Activated CD8-positive, alpha-beta memory T cell treated with anti-CD3 and anti-CD28 coated beads for 36 hours (primary cell): ENCODE results near the gene PABPC5. TPM values are rescaled to one million over a fixed set of nuclear protein-coding genes. Genes with fewer than 3 reads are reported as not detected.

Experiments used
- CTCF ChIA-PET: fragments of 350-600 bp; sonication (Branson Sonifier 250); formaldehyde crosslinking; loops from one replicate; lab custom pipeline; 2021; ENCODE audit warnings: antibody characterized with exemption; lab: Charles Lee
- POLR2A ChIA-PET: fragments of 350-600 bp; sonication (Branson Sonifier 250); formaldehyde crosslinking; loops from one replicate; lab custom pipeline; 2021; ENCODE audit warnings: antibody characterized with exemption; lab: Charles Lee
- total RNA-seq, 2 experiments: library from RNA; stranded (reverse); gene quantifications; one replicate each; pipeline ENCODE4 v1.2.3, GENCODE V29; 2021

Gene PABPC5
- not detected for total RNA-seq

- ChIA-PET POLR2A (no interaction called here), CTCF (no interaction called here)
Observed at GRCh38 chrX:91434351-91435168, at the start of gene PABPC5. Gene PABPC5 (plus strand): TSS chrX:91434839. CDS start chrX:91435578, 739 bp downstream.

DNA sequence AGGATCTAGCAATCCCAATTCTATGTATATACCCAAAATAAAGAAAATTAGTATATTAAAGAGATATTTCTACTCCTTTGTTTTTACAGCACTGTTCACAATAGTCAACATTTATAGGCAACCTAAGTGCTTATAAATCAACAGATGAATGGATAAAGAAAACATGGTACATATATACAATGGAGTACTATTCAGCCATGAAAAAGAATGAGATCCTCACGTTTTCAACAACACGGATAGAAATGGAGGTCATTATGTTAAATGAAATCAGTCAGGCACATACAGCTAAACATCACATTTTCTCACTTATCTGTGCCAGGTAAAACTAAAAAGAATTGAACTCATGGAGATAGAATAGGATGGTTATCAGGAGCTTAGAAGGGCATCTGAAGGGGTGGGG is 45.6 kb upstream of the PABPC5 start:
- CTCF ChIA-PET: no interaction called here

GRCh38 chrX:91414713-91415112 is 19.9 kb upstream of the PABPC5 start:
- ChIA-PET POLR2A (no interaction called here), CTCF (no interaction called here)

More for the DNA sequence above, 45.6 kb upstream of the PABPC5 start:
- POLR2A ChIA-PET: no interaction called here

- ChIA-PET POLR2A (no interaction called here), CTCF (no interaction called here)
Observed at GRCh38 chrX:91435395-91435794, 756 bp downstream of the PABPC5 start.
